Measurements from ENCODE around the gene NPHP4.
A peak's percentile ranks its signal among the peaks of the same experiment; 100 is the strongest.
"Not testable (repeated sequence)": the region's sequence is repeated elsewhere in the genome, so short reads cannot be mapped to it uniquely, and the experiment has no call there.

The NPHP4 gene

GRCh38 chr1:5873556-5873955, 118.7 kb downstream of the NPHP4 start:
- no peak for DNase-seq

GRCh38 chr1:5872886-5873285, 119.3 kb downstream of the NPHP4 start:
- no peak for DNase-seq

- no peak for DNase-seq
Observed at GRCh38 chr1:5868931-5869500, 123.2 kb downstream of the NPHP4 start.

- DNase-seq = no peak
Observed at GRCh38 chr1:5865774-5866173, 126.5 kb downstream of the NPHP4 start.

- DNase-seq = no peak
Observed at GRCh38 chr1:5865056-5865455, 127.2 kb downstream of the NPHP4 start.

- no peak for DNase-seq
Observed at GRCh38 chr1:5864256-5864655, 128.0 kb downstream of the NPHP4 start.

- no peak for DNase-seq
Observed at GRCh38 chr1:5863238-5863637, 129.0 kb downstream of the NPHP4 start.

GRCh38 chr1:5861871-5862825, 130.1 kb downstream of the NPHP4 start:
- DNase-seq = no peak

GRCh38 chr1:5860277-5860676, 131.9 kb downstream of the NPHP4 start:
- DNase-seq = no peak

- DNase-seq = no peak
Observed at GRCh38 chr1:5859766-5860165, 132.5 kb downstream of the NPHP4 start.

GRCh38 chr1:5858844-5859407, 133.3 kb downstream of the NPHP4 start:
- DNase-seq = no peak

- no peak for DNase-seq
Observed at GRCh38 chr1:5858246-5858645, 134.0 kb downstream of the NPHP4 start.

- no peak for DNase-seq
Observed at GRCh38 chr1:5857508-5858090, 134.6 kb downstream of the NPHP4 start.

GRCh38 chr1:5857011-5857410, 135.2 kb downstream of the NPHP4 start:
- DNase-seq = no peak

- DNase-seq = no peak
Observed at GRCh38 chr1:5856246-5856815, 135.9 kb downstream of the NPHP4 start.

- no peak for DNase-seq
Observed at GRCh38 chr1:5855196-5855897, 136.9 kb downstream of the NPHP4 start.

GRCh38 chr1:5854754-5855153, 137.5 kb downstream of the NPHP4 start:
- DNase-seq = no peak

- DNase-seq = not testable (repeated sequence)
Observed at GRCh38 chr1:5853858-5854257, 138.4 kb downstream of the NPHP4 start.

GRCh38 chr1:5850503-5850902, 141.7 kb downstream of the NPHP4 start:
- no peak for DNase-seq

GRCh38 chr1:5849550-5849949, 142.7 kb downstream of the NPHP4 start:
- DNase-seq = no peak

GRCh38 chr1:5847013-5847659, 145.1 kb downstream of the NPHP4 start:
- peak; percentile 17 for DNase-seq

GRCh38 chr1:5845376-5845775, 146.8 kb downstream of the NPHP4 start:
- peak; percentile 5 for DNase-seq

Measured in suppressor macrophage treated with lipopolysaccharide for 4 hours (primary cell).